Gastrocnemius medialis (tissue), 4 donors: ENCODE results near the gene CELSR1. TPM values are rescaled to one million over a fixed set of nuclear protein-coding genes. Genes with fewer than 3 reads are reported as not detected.

Experiments used
- ATAC-seq, 2 donors: fragments of 150-250 bp; one replicate each; pipeline ENCODE4 v1.9.1; 2016
- DNase-seq, 2 donors: peaks; one replicate each; pipeline ENCODE4 v3.0.0-alpha.2; 2019
- H3K27ac ChIP-seq, 4 donors: fragments of 200-600 bp; sonication (generic); 1 replicate in 1 of 4; 2 replicates in 3 of 4; pipeline ENCODE4 v1.5.1; 2016 to 2018; ENCODE audit warnings: mild to moderate bottlenecking in 2 of 4, moderate library complexity in 1 of 4
- H3K27me3 ChIP-seq, 3 donors: fragments of 200-600 bp; sonication (generic) in 2 of 3; 1 replicate in 1 of 3; 2 replicates in 2 of 3; pipeline versions ENCODE4 v1.5.1 to v1.6.0; 2016 to 2019; ENCODE audit warnings: mild to moderate bottlenecking in 1 of 3, moderate library complexity in 1 of 3
- H3K36me3 ChIP-seq, 2 donors: fragments of 200-600 bp; sonication (generic) in 1 of 2; one replicate each; pipeline ENCODE4 v1.5.1; 2017 to 2018
- H3K4me1 ChIP-seq, 2 donors: fragments of 200-600 bp; sonication (generic) in 1 of 2; one replicate each; pipeline ENCODE4 v1.5.1; 2016 to 2017; ENCODE audit warnings: mild to moderate bottlenecking in 2 of 2
- H3K4me3 ChIP-seq, 4 donors: fragments of 200-600 bp; sonication (generic) in 3 of 4; 1 replicate in 1 of 4; 2 replicates in 3 of 4; pipeline ENCODE4 v1.5.1; 2016 to 2019; ENCODE audit warnings: mild to moderate bottlenecking in 2 of 4
- H3K9me3 ChIP-seq, 3 donors: fragments of 200-600 bp; sonication (generic) in 2 of 3; 1 replicate in 1 of 3; 2 replicates in 2 of 3; pipeline ENCODE4 v1.5.1; 2016 to 2019
- CTCF ChIP-seq, 5 experiments: fragments of 450-650 bp in 3 of 5; fragments of 200-600 bp in 2 of 5; sonication (generic) in 2 of 5; IDR thresholded peaks in 4 of 5; conservative IDR thresholded peaks in 1 of 5; 1 replicate in 4 of 5; 2 replicates in 1 of 5; pipeline ENCODE4 v1.5.1; 2016 to 2019; ENCODE audit warnings: antibody characterized with exemption in 5 of 5, mild to moderate bottlenecking in 3 of 5, moderate library complexity in 3 of 5
- POLR2A ChIP-seq, 2 donors: fragments of 450-650 bp; IDR thresholded peaks; one replicate each; pipeline ENCODE4 v1.6.1; 2017; ENCODE audit warnings: antibody characterized with exemption in 2 of 2, mild to moderate bottlenecking in 2 of 2, moderate library complexity in 2 of 2
- in situ Hi-C, 4 donors: fragments of 200-750 bp; cut with MboI; loops; one replicate each; pipeline versions ENCODE4 v1.15.0 to v1.8.0; 2017; ENCODE audit warnings: low sequenced_read_pairs in 4 of 4
- intact Hi-C: fragments of 100-400 bp; cut with DNase I; formaldehyde crosslinking; loops from one replicate; pipeline ENCODE4 v1.15.1; 2023; ENCODE audit warnings: low total_unique reads
- total RNA-seq, 4 donors: library from RNA; depleted of rRNA; stranded (reverse); fragments of >200 nt; gene quantifications; one replicate each; pipeline versions ENCODE4 v1.1.0 to v1.2.3, GENCODE V29; 2016

Gene CELSR1
- total RNA-seq, 4 donors from 2014 or later: 0.10 to 1.5 (median 0.87) TPM

- no peak for DNase-seq
- Histone ChIP-seq H3K27me3 (no peaks in the 10 kb centered on the region), H3K36me3 (no peaks in the 10 kb centered on the region), H3K4me3 (no peak overlapping the region), H3K27ac (no peak overlapping the region), H3K9me3 (no peaks in the 10 kb centered on the region), H3K4me1 (peaks cover 0 to 4% of the 10 kb centered on the region in 2 donors)
- TF ChIP-seq CTCF (IDR thresholded peaks at IDR 0.05 in 4 of 5, conservative IDR thresholded peaks at IDR 0.05 in 1 of 5) (no peak), POLR2A (IDR thresholded peaks at IDR 0.05) (no peak)
- in situ Hi-C loops: no loop called here
- no peak for ATAC-seq
- intact Hi-C loops: no loop called here
Measured at GRCh38 chr22:46330426-46330825, 207.0 kb downstream of the CELSR1 start.

GRCh38 chr22:46329616-46330015, 207.8 kb downstream of the CELSR1 start:
- H3K4me1 ChIP-seq: peaks cover 0 to under 1% of the 10 kb centered on the region in 2 donors
- H3K27ac ChIP-seq: no peak overlapping the region
- no peaks in the 10 kb centered on the region for H3K36me3 ChIP-seq
- no peaks in the 10 kb centered on the region for H3K9me3 ChIP-seq
- DNase-seq (no peak), ATAC-seq (no peak)
- H3K27me3 ChIP-seq: no peaks in the 10 kb centered on the region
- intact Hi-C loops: no loop called here
- TF ChIP-seq POLR2A (IDR thresholded peaks at IDR 0.05) (no peak), CTCF (IDR thresholded peaks at IDR 0.05 in 4 of 5, conservative IDR thresholded peaks at IDR 0.05 in 1 of 5) (no peak)
- in situ Hi-C loops: no loop called here
- no peak overlapping the region for H3K4me3 ChIP-seq

GRCh38 chr22:46328797-46329196, 208.6 kb downstream of the CELSR1 start:
- DNase-seq (no peak), ATAC-seq (no peak)
- H3K27ac ChIP-seq: no peak overlapping the region
- in situ Hi-C loops: no loop called here
- no peaks in the 10 kb centered on the region for H3K9me3 ChIP-seq
- no peaks in the 10 kb centered on the region for H3K4me1 ChIP-seq
- no peaks in the 10 kb centered on the region for H3K27me3 ChIP-seq
- no peak overlapping the region for H3K4me3 ChIP-seq
- intact Hi-C loops: no loop called here
- TF ChIP-seq CTCF (IDR thresholded peaks at IDR 0.05 in 4 of 5, conservative IDR thresholded peaks at IDR 0.05 in 1 of 5) (no peak), POLR2A (IDR thresholded peaks at IDR 0.05) (no peak)
- H3K36me3 ChIP-seq: no peaks in the 10 kb centered on the region

- TF ChIP-seq CTCF (IDR thresholded peaks at IDR 0.05 in 4 of 5, conservative IDR thresholded peaks at IDR 0.05 in 1 of 5) (no peak), POLR2A (IDR thresholded peaks at IDR 0.05) (no peak)
- Histone ChIP-seq H3K36me3 (no peaks in the 10 kb centered on the region), H3K27ac (no peak overlapping the region), H3K27me3 (no peaks in the 10 kb centered on the region), H3K9me3 (no peaks in the 10 kb centered on the region), H3K4me1 (no peaks in the 10 kb centered on the region), H3K4me3 (no peak overlapping the region)
- in situ Hi-C loops (no loop called here), intact Hi-C loops (no loop called here)
- ATAC-seq: no peak
- DNase-seq: no peak
Measured at GRCh38 chr22:46327691-46328465, 209.5 kb downstream of the CELSR1 start.
